Ammon's horn (tissue), 1 donor: ENCODE measurements around the gene SYNRG.
"Not testable (repeated sequence)": the region's sequence is repeated elsewhere in the genome, so short reads cannot be mapped to it uniquely, and the experiment has no call there.

Experiments
- DNase-seq: peaks from one replicate; pipeline ENCODE4 v3.0.0-alpha.2; 2016; ENCODE audit warnings: low spot score

SYNRG gene

GRCh38 chr17:37609170-37610040 lies at the start of gene SYNRG:
TSS of gene SYNRG (minus strand) at chr17:37609418. CDS start at chr17:37609355, 63 bp downstream.
- DNase-seq, result peak; percentile 97

DNA sequence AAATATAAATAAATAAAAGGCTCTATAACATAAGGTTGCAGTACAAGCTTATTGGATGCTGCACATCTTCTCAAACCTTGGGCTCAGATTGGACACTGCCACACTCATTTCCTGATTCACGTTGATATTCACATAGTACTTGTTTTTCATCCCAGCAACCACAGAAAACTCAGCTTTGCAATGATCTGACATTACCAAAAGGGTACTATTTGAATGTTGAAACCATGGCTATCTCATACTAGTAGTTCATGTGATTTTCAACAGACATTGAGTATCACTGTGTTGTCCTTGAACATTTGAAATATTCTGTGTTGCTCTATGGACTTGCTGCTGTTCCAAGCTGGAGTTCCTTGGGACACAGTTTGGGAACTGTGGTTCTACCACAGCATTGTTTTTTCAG lies 48.0 kb upstream of the SYNRG start:
- DNase-seq, result no peak

DNA sequence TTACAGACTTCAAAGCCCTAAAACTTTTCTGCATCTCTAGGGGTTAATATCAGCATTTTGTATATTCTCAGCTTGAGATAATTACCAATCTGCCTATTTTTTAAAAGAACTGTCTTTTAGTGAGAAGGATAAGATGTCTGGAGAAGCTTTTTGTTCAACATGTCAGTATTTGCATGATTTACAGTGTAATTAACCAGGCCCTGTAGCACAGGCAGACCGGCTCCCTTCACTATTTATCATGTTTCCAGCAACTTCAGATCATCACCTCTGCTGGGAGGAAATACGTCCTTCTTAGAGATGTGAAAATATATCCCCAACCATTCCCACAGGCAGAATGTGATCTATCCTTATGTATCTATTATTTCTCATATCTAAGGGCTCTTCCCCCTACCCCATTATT lies 42.6 kb upstream of the SYNRG start:
- DNase-seq, result no peak

GRCh38 chr17:37650419-37651003 lies 41.3 kb upstream of the SYNRG start:
- DNase-seq, result peak; percentile 27

GRCh38 chr17:37648555-37648954 lies 39.3 kb upstream of the SYNRG start:
- DNase-seq, result no peak

- DNase-seq, result no peak
Measured at GRCh38 chr17:37647856-37648255, 38.6 kb upstream of the SYNRG start.

DNA sequence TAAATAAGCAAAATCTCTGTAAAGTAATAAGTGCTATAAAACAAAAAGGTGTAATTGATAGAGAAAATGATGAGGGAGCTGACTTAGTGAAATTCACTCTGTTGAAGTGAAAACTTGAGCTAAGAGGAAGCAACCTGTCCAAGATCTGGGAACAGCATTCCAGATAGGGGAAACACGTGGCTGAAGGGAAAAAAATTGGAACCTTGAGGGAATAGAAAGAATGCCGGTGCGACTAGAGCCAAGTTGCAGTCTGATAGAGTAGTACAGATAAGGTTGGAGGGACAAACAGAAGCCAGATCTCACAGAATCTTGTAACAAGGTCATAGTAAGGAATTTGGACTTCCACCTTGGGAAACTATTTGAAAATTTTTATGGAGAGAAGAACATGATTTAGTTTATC lies 34.7 kb upstream of the SYNRG start:
- DNase-seq, result no peak

- DNase-seq, result peak; percentile 93
Measured at GRCh38 chr17:37643118-37643766, 34.0 kb upstream of the SYNRG start, which contains the start of gene DDX52. TSS of gene DDX52 (minus strand) at chr17:37643446. CDS start at chr17:37643420, 26 bp downstream.

DNA sequence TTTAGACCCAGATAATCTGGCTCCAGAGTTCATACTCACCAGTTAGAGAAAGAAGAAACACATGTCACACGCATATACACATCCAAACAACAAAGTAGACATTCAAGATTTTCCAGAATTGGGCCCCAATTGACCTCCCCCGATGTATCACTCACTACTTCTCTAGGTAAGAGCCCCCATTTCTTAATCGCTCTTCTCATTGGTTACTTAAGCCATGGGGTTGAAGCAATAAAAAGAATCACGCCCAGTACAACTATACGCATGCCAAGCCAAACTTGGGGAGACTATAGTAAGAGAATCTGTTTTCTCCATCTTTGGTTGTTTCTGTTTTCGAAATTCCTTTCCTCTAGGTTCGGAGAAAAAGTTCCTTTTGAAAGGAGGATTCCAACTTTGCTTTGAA lies 33.5 kb upstream of the SYNRG start:
- DNase-seq, result peak; percentile 3

DNA sequence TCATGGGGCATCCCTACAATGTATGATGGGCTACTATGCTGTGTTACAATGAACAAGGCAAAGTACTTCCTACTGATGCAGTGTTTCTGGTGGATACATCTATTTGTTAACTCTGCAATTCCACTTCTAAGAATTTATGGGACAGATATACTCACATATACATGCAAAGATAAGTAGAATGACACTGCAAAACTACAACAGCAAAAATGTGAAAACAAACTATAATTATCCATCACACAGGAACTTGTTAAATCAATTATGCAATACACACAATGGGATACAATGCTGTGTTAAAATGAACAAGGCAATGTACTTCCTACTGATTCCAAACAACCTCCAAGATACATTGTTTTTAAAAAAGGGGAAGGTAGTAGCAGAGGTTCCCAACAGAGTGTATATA lies 30.8 kb upstream of the SYNRG start:
- DNase-seq, result no peak

DNA sequence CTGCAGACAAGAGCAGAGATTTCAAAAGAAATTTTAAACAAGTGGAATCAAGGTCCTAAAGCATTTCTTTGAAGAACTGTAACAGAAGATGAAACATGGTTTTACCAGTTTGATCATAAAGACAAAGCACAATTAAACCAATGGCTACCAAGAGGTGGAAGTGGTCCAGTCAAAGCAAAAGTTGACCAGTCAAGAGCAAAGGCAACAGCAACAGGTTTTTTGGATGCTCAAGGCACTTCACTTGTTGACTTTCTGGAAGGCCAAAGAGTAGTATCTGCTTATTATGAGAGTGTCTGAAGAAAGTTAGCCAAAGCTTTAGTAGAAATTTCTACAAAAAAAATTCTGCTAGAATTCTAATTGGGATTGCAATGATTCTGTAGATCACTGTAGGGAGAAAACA lies 28.7 kb upstream of the SYNRG start:
- DNase-seq, result no peak

DNA sequence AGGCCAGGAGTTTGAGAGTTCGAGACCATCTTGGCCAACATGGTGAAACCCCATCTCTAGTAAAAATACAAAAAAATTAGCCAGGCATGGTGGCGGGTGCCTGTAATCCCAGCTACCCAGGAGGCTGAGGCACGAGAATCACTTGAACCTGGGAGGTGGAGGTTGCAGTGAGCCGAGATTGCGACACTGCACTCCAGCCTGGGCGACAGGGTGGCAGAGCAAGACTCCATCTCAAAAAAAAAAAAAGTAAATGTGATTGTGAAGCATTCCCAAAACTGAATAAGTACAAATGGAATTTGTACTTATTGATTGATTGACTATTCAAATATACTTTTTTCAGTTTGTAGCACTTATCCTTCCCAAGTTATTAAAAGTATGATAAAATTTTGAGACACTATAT lies 7.2 kb upstream of the SYNRG start:
- DNase-seq, result not testable (repeated sequence)

DNA sequence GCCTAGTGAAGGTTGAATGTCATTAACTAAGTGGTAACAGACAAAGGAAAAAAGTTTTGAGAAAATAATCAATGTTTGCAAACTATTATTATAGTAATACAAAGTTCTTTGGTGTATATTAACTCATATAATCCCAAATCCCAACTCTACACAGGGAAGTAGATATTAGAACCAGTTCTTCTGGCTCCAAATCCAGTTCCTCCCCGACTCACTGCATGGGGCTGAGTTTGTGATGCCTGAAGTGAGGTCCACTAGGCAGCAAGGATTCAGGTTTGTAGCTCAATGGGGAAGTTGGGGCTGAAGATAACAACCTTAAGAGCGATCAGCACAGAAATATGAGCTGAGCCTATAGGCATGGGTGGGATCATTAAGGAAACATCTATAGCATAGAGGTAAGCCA lies 5.6 kb upstream of the SYNRG start:
- DNase-seq, result no peak

DNA sequence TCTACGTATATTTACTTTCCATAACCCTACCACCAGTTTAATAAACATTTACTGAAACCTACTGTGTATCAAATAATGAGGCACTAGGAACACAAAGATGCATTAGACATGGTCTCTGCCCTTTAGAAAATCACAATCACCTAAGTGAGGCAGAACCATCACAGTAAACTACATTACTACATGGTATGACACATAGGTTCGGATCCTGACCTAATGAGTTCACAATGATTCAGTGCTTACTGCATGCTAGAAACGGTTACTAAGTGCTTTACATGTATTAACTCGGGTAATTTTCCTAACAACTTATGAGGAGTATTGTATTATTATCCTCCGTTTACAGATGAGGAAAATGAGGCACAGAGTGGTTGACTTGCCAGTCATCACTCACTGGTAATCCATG lies 5.2 kb upstream of the SYNRG start:
- DNase-seq, result no peak

DNA sequence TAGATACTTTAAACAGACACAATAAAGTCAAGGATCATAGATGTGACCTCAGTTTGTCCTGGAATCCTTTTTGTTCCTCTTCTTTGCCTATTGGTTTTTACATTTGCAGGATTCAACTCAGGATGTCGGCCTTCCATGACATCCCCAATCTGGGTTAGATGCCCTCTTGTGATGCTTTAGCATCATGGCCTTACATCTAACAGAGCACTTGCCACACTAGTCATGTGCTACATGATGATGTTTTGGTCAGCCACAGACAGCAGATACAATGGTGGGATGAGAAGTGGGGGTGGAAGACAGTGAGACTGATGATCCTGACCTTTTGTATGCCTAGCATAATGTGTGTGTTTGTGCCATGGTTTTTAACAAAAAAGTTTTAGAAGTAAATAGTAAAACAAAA lies 1.8 kb upstream of the SYNRG start:
- DNase-seq, result peak; percentile 7

DNA sequence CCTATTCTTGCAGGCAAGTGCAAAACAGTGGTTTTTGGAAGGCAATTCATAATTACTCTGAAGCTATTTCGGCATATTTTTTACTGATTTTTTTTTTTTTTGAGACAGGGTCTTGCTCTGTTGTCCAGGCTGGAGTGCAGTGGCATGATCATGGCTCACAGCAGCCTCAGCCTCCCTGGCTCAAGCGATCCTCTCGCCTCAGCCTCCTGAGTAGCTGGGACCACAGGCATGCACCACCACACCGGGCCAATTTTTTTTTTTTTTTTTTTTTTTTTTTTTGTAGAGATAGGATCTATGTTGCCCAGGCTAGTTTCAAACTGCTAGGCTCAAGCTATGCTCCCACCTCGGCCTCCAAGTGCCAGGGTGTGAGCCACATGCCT lies 813 bp upstream of the SYNRG start:
- not testable (repeated sequence) for DNase-seq

GRCh38 chr17:37608351-37609169 lies 658 bp downstream of the SYNRG start:
- DNase-seq, result peak; percentile 35

- DNase-seq, result no peak
Measured at GRCh38 chr17:37607637-37608331, 1.4 kb downstream of the SYNRG start.

GRCh38 chr17:37605813-37606505 lies 3.3 kb downstream of the SYNRG start:
- peak; percentile 17 for DNase-seq

DNA sequence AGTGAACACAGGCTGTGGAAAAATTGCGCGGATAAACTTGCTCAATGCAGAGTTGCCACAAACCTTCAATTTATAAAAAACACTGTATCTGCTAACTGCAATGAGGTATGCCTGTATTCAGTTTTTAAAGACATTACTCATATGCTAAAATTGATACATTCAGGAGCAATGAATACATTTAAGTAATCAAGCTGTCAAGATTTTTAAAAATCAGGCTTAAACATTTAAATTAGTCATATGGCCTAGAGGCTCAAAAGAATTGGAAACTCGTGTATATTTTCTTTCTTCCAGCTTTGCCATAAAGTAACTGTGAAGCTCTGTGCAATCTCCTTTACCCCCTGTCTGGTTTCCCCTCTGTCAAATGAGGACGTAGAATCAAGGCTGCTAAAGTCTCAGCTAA lies 4.1 kb downstream of the SYNRG start:
- no peak for DNase-seq

GRCh38 chr17:37604556-37604955 lies 4.7 kb downstream of the SYNRG start:
- no peak for DNase-seq
